GM12878 (cell line): ENCODE results near the gene MPST. TPM values are rescaled to one million over a fixed set of nuclear protein-coding genes. Genes with fewer than 3 reads are reported as not detected.

ENCODE experiments used
- ATAC-seq: fragments of 200-7000 bp; cut with Tn5 transposase; 3 replicates; pipeline ENCODE4 v1.9.1; 2020; ENCODE audit warnings: mild to moderate bottlenecking, moderate library complexity
- BruUV-seq: library from RNA; stranded (reverse); fragments of 400-500 nt; replicated peaks from 2 replicates; lab custom pipeline; 2021; lab: Mats Ljungman, UMichigan
- CTCF ChIA-PET: fragments of 300-600 bp; sonication (Branson Sonifier 250); formaldehyde crosslinking; extraction: SDS; loops from one replicate; lab custom pipeline; 2021; ENCODE audit warnings: inconsistent platforms; lab: Yijun Ruan, JAX
- POLR2A ChIA-PET: fragments of 350-600 bp; formaldehyde crosslinking; extraction: SDS; loops from one replicate; lab custom pipeline; 2021; ENCODE audit warnings: inconsistent platforms; lab: Charles Lee
- RAD21 ChIA-PET: fragments of 300-600 bp; sonication (Branson Sonifier 250); formaldehyde crosslinking; loops from one replicate; lab custom pipeline; 2023; ENCODE audit warnings: antibody characterized with exemption; ENCODE audit not compliant: unreplicated experiment; lab: Charles Lee
- SMC1A ChIA-PET: fragments of 300-600 bp; sonication (Branson Sonifier 250); formaldehyde crosslinking; loops from one replicate; lab custom pipeline; 2023; ENCODE audit not compliant: unreplicated experiment, uncharacterized antibody; lab: Charles Lee
- DNase-seq: peaks from one replicate; pipeline ENCODE4 v3.0.0-alpha.2; 2011; ENCODE audit warnings: low read depth, low spot score
- FAIRE-seq: peaks from 3 replicates; lab custom pipeline; 2011; peaks lifted over from hg19 to GRCh38; lab: Jason Lieb, UNC
- H2AFZ ChIP-seq: 2 replicates; pipeline ENCODE4 v1.6.0; 2011; ENCODE audit warnings: low read depth, low read length, control low read depth; ENCODE audit not compliant: control insufficient read depth
- H3K27ac ChIP-seq: 2 replicates; pipeline ENCODE4 v1.5.1; 2011; ENCODE audit warnings: control low read depth; ENCODE audit not compliant: control insufficient read depth, insufficient read depth
- H3K27me3 ChIP-seq, 2 experiments: replicated peaks in 1 of 2; 2 replicates each; pipeline versions ENCODE4 v1.6.0 to v1.6.1; 2011; ENCODE audit warnings: low read length in 1 of 2; ENCODE audit not compliant: control insufficient read depth in 2 of 2, insufficient read depth in 2 of 2
- H3K36me3 ChIP-seq, 2 experiments: 2 replicates each; pipeline ENCODE4 v1.5.1; 2011; ENCODE audit warnings: low read length in 1 of 2; ENCODE audit not compliant: control insufficient read depth in 2 of 2, insufficient read depth in 2 of 2
- H3K4me1 ChIP-seq: 2 replicates; pipeline ENCODE4 v1.6.1; 2011; ENCODE audit warnings: mild to moderate bottlenecking, low read length, moderate library complexity, mixed read lengths; ENCODE audit not compliant: control insufficient read depth, insufficient read depth
- H3K4me2 ChIP-seq: 2 replicates; pipeline ENCODE4 v1.6.0; 2011; ENCODE audit warnings: control low read depth; ENCODE audit not compliant: control insufficient read depth, insufficient read depth
- H3K4me3 ChIP-seq: fragments of 200-600 bp; sonication (generic); 2 replicates; pipeline ENCODE4 v1.5.1; 2016
- H3K79me2 ChIP-seq: 2 replicates; pipeline ENCODE4 v1.6.0; 2011; ENCODE audit warnings: low read length; ENCODE audit not compliant: control insufficient read depth, insufficient read depth
- H3K9ac ChIP-seq: 2 replicates; pipeline ENCODE4 v1.8.0; 2011; ENCODE audit warnings: low read length, control low read depth, mixed read lengths; ENCODE audit not compliant: control insufficient read depth, insufficient read depth
- H3K9me3 ChIP-seq: replicated peaks from 3 replicates; pipeline ENCODE4 v1.5.1; 2011; ENCODE audit warnings: mild to moderate bottlenecking, low read length; ENCODE audit not compliant: control insufficient read depth, insufficient read depth
- H4K20me1 ChIP-seq: 2 replicates; pipeline ENCODE4 v1.6.0; 2011; ENCODE audit not compliant: control insufficient read depth, insufficient read depth
- ASH2L ChIP-seq: fragments of 300-600, 200-600 bp; sonication (generic); IDR thresholded peaks from 2 replicates; pipeline ENCODE4 v1.6.1; 2017; ENCODE audit warnings: low read depth, mild to moderate bottlenecking, borderline replicate concordance
- CEBPB ChIP-seq, 2 experiments: fragments of 150-350 bp in 1 of 2; IDR thresholded peaks; 2 replicates each; pipeline ENCODE4 v1.6.1; 2012 to 2014; ENCODE audit warnings: low read depth in 2 of 2, low read length in 2 of 2, borderline replicate concordance in 1 of 2, inconsistent platforms in 1 of 2
- CHD1 ChIP-seq: IDR thresholded peaks from 2 replicates; pipeline ENCODE4 v1.6.1; 2012; ENCODE audit warnings: low read depth, low read length, improper control_type of control experiment
- CREM ChIP-seq: IDR thresholded peaks from 2 replicates; pipeline ENCODE4 v1.6.1; 2014; ENCODE audit warnings: antibody characterized with exemption, low read depth
- EED ChIP-seq: sonication (generic); IDR thresholded peaks from 2 replicates; pipeline ENCODE4 v1.6.1; 2016; ENCODE audit warnings: antibody characterized with exemption, low read depth
- FOS ChIP-seq: IDR thresholded peaks from 3 replicates; pipeline ENCODE4 v1.6.1; 2011; ENCODE audit warnings: borderline replicate concordance; ENCODE audit not compliant: insufficient read length; ENCODE audit errors: extremely low read depth
- JUNB ChIP-seq: IDR thresholded peaks from 2 replicates; pipeline ENCODE4 v1.6.1; 2016; ENCODE audit warnings: antibody characterized with exemption, mild to moderate bottlenecking
- MXI1 ChIP-seq: fragments of 150-350 bp; IDR thresholded peaks from 2 replicates; pipeline ENCODE4 v1.6.1; 2011; ENCODE audit warnings: low read depth, mild to moderate bottlenecking, inconsistent platforms, low read length, improper control_type of control experiment
- SUZ12 ChIP-seq: fragments of 200-600 bp; sonication (generic); IDR thresholded peaks from one replicate; pipeline ENCODE4 v1.6.1; 2018; ENCODE audit warnings: antibody characterized with exemption, mild to moderate bottlenecking; ENCODE audit not compliant: unreplicated experiment
- TBL1XR1 ChIP-seq: IDR thresholded peaks from 2 replicates; pipeline ENCODE4 v1.6.1; 2012; ENCODE audit warnings: low read depth, low read length, improper control_type of control experiment
- ZZZ3 ChIP-seq: IDR thresholded peaks from 2 replicates; pipeline ENCODE4 v1.6.1; 2011; ENCODE audit warnings: low read depth; ENCODE audit not compliant: control insufficient read depth, insufficient read length
- WGBS: methylation state at CpG from one replicate; pipeline ENCODE4 v1.1.6; 2016; ENCODE audit warnings: low lambda C conversion rate; ENCODE audit not compliant: insufficient replicate concordance, insufficient coverage; ENCODE audit errors: missing lambda C conversion rate; 5-methylcytosine and 5-hydroxymethylcytosine counted together
- in situ Hi-C: fragments of 300-500 bp; cut with MboI; formaldehyde crosslinking; loops from 9 replicates; pipeline ENCODE4 v1.14.3; 2018; ENCODE audit warnings: mixed read lengths
- intact Hi-C: fragments of 100-400 bp; cut with micrococcal nuclease; formaldehyde crosslinking; loops from one replicate; pipeline ENCODE4 v1.14.2; 2022; ENCODE audit not compliant: unreplicated experiment
- polyA plus RNA-seq, 11 experiments: library from polyadenylated mRNA; depleted of rRNA in 4 of 11; unstranded in 6 of 11; stranded (reverse) in 5 of 11; fragments of >200 nt; fragmentation: Nextera tagmentation in 4 of 11; fragmentation: Illumina TruSeq in 1 of 11; extraction: Ambion mirVana in 4 of 11; extraction: Trizol in 1 of 11; gene quantifications; 1 replicate in 1 of 11; 2 replicates in 10 of 11; pipeline versions ENCODE4 v1.2.1 to v1.2.3, GENCODE V29; 2011 to 2016; ENCODE audit warnings: inconsistent platforms in 2 of 11, missing spikeins in 2 of 11, low read depth in 1 of 11
- total RNA-seq, 4 experiments: library from RNA; depleted of rRNA in 3 of 4; stranded (reverse); fragments of >200 nt in 3 of 4; fragmentation: Illumina TruSeq in 1 of 4; extraction: Trizol in 1 of 4; gene quantifications; 2 replicates each; pipeline versions ENCODE4 v1.2.1 to v1.2.3, GENCODE V29; 2013 to 2021
- TF ChIP-seq, protein P1 (sequence below): fragments of 450-650 bp; formaldehyde crosslinking; IDR thresholded peaks from 2 replicates; pipeline ENCODE4 v1.5.0; 2022; ENCODE audit warnings: mild to moderate bottlenecking, missing genetic modification characterization
- TF ChIP-seq, protein P2 (sequence below), 3 experiments: IDR thresholded peaks in 2 of 3; conservative IDR thresholded peaks in 1 of 3; 2 replicates each; pipeline ENCODE4 v1.5.1; 2011; ENCODE audit warnings: low read depth in 3 of 3, low read length in 3 of 3, mild to moderate bottlenecking in 3 of 3, control low read depth in 2 of 3, moderate library complexity in 2 of 3, inconsistent platforms in 1 of 3, mixed read lengths in 1 of 3; ENCODE audit not compliant: control insufficient read depth in 2 of 3, insufficient read depth in 1 of 3; ENCODE audit errors: extremely low read depth in 1 of 3
- TF ChIP-seq, protein P3 (sequence below): IDR thresholded peaks from 2 replicates; pipeline ENCODE4 v1.6.1; 2011; ENCODE audit warnings: borderline replicate concordance, low read depth, mild to moderate bottlenecking, moderate library complexity, low read length; ENCODE audit not compliant: insufficient read depth, poor library complexity, severe bottlenecking

The MPST gene
- total and polyA plus RNA-seq, 10 of the 15 experiments (the other 5 are each of a cell fraction or from before 2014, with no cell fraction given), result 0.95 to 88.7 (median 38.5) TPM

DNA sequence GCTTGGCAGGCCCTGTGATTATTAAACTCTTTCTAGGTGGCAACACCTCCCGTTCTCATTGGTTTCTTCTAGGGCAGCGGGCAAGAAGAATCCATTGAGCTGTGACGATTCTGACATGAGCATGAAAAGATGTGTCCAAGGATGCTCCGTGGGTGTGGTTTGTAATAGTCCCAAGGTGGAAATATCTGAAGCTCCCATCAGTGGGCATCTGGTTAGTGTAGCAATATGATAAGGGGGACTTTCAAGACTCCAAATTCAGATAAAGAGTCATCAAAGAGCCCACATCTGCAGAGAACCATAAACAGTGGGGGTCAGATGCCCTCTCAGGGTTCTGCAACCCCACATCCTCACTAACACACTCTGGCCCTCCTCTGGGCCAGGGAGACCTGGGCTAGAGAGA, 42.9 kb upstream of the MPST start:
- no peak overlapping the region for H3K4me3 ChIP-seq
- no peaks in the 10 kb centered on the region for H3K9me3 ChIP-seq
- no peak for ATAC-seq
- no peak overlapping the region for H2AFZ ChIP-seq
- ChIA-PET POLR2A (interaction anchor here (1.1 to 3.4 kb wide), 3 partner anchors 33 to 116 kb away, joined by 4 to 16 read pairs (median 5); partner anchors contain the start of gene NCF4), RAD21 (interaction anchor here (0.8 to 5.3 kb wide), 16 partner anchors 11 to 425 kb away, joined by 3 to 94 read pairs (median 6); partner anchors contain the start of genes CSF2RB, IFT27 and NCF4), SMC1A (interaction anchor here (0.8 to 4.4 kb wide), 23 partner anchors 8 to 220 kb away, joined by 3 to 32 read pairs (median 7); partner anchors contain the start of gene NCF4), CTCF (interaction anchor here (0.6 to 18.9 kb wide), 38 partner anchors 10 to 616 kb away, joined by 3 to 310 read pairs (median 6); partner anchors contain the start of gene NCF4)
- WGBS, result 84% methylated on average over 4 of the region's 4 CpGs
- H3K9ac ChIP-seq, result no peak overlapping the region
- in situ Hi-C loops (no loop called here), intact Hi-C loops (loop anchor here (5.0 to 10.0 kb wide), 2 partner anchors 34 to 432 kb away; no protein-coding TSS in a partner anchor)
- H3K4me2 ChIP-seq, result no peak overlapping the region
- FAIRE-seq, result no peak
- no TSS peak for BruUV-seq
- no peak overlapping the region for H3K27ac ChIP-seq
- no peaks in the 10 kb centered on the region for H3K27me3 ChIP-seq
- H3K79me2 ChIP-seq, result no peaks in the 10 kb centered on the region
- no peaks in the 10 kb centered on the region for H4K20me1 ChIP-seq
- no peaks in the 10 kb centered on the region for H3K36me3 ChIP-seq
- no peaks in the 10 kb centered on the region; the same call in 1 of the 2 replicates for H3K4me1 ChIP-seq
- DNase-seq, result no peak
- TF ChIP-seq ASH2L (no peak), CEBPB (IDR thresholded peaks at IDR 0.05; ENCODE audit: borderline replicate concordance in 1 of 2, low read depth in 2 of 2, low read length in 2 of 2) (no peak), FOS (no peak), JUNB (no peak), EED (no peak), ZZZ3 (no peak), CREM (no peak), SUZ12 (no peak), MXI1 (no peak), CHD1 (no peak), TBL1XR1 (no peak)
- TF ChIP-seq, protein P1, sequence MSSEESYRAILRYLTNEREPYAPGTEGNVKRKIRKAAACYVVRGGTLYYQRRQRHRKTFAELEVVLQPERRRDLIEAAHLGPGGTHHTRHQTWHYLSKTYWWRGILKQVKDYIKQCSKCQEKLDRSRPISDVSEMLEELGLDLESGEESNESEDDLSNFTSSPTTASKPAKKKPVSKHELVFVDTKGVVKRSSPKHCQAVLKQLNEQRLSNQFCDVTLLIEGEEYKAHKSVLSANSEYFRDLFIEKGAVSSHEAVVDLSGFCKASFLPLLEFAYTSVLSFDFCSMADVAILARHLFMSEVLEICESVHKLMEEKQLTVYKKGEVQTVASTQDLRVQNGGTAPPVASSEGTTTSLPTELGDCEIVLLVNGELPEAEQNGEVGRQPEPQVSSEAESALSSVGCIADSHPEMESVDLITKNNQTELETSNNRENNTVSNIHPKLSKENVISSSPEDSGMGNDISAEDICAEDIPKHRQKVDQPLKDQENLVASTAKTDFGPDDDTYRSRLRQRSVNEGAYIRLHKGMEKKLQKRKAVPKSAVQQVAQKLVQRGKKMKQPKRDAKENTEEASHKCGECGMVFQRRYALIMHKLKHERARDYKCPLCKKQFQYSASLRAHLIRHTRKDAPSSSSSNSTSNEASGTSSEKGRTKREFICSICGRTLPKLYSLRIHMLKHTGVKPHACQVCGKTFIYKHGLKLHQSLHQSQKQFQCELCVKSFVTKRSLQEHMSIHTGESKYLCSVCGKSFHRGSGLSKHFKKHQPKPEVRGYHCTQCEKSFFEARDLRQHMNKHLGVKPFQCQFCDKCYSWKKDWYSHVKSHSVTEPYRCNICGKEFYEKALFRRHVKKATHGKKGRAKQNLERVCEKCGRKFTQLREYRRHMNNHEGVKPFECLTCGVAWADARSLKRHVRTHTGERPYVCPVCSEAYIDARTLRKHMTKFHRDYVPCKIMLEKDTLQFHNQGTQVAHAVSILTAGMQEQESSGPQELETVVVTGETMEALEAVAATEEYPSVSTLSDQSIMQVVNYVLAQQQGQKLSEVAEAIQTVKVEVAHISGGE (CRISPR knock-in tag), result no peak
- TF ChIP-seq, protein P2, sequence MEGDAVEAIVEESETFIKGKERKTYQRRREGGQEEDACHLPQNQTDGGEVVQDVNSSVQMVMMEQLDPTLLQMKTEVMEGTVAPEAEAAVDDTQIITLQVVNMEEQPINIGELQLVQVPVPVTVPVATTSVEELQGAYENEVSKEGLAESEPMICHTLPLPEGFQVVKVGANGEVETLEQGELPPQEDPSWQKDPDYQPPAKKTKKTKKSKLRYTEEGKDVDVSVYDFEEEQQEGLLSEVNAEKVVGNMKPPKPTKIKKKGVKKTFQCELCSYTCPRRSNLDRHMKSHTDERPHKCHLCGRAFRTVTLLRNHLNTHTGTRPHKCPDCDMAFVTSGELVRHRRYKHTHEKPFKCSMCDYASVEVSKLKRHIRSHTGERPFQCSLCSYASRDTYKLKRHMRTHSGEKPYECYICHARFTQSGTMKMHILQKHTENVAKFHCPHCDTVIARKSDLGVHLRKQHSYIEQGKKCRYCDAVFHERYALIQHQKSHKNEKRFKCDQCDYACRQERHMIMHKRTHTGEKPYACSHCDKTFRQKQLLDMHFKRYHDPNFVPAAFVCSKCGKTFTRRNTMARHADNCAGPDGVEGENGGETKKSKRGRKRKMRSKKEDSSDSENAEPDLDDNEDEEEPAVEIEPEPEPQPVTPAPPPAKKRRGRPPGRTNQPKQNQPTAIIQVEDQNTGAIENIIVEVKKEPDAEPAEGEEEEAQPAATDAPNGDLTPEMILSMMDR (IDR thresholded peaks at IDR 0.05 in 2 of 3, conservative IDR thresholded peaks at IDR 0.05 in 1 of 3; ENCODE audit: control insufficient read depth in 2 of 3, extremely low read depth in 1 of 3, insufficient read depth in 1 of 3, low read depth in 3 of 3, low read length in 3 of 3), result no peak
- TF ChIP-seq, protein P3, sequence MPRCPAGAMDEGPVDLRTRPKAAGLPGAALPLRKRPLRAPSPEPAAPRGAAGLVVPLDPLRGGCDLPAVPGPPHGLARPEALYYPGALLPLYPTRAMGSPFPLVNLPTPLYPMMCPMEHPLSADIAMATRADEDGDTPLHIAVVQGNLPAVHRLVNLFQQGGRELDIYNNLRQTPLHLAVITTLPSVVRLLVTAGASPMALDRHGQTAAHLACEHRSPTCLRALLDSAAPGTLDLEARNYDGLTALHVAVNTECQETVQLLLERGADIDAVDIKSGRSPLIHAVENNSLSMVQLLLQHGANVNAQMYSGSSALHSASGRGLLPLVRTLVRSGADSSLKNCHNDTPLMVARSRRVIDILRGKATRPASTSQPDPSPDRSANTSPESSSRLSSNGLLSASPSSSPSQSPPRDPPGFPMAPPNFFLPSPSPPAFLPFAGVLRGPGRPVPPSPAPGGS, result no peak
